GM19328 (cell line): ENCODE results near the gene TPCN2.
"Not testable (repeated sequence)": the region's sequence is repeated elsewhere in the genome, so short reads cannot be mapped to it uniquely, and the experiment has no call there.

ENCODE experiments used
- ATAC-seq: cut with Tn5 transposase; IDR thresholded peaks from one replicate; pipeline ENCODE4 v1.9.1; 2021; ENCODE audit warnings: mild to moderate bottlenecking, moderate library complexity; ENCODE audit not compliant: unreplicated experiment

The TPCN2 gene

GRCh38 chr11:69123593-69124545 lies 75.1 kb downstream of the TPCN2 start:
- no peak for ATAC-seq

DNA sequence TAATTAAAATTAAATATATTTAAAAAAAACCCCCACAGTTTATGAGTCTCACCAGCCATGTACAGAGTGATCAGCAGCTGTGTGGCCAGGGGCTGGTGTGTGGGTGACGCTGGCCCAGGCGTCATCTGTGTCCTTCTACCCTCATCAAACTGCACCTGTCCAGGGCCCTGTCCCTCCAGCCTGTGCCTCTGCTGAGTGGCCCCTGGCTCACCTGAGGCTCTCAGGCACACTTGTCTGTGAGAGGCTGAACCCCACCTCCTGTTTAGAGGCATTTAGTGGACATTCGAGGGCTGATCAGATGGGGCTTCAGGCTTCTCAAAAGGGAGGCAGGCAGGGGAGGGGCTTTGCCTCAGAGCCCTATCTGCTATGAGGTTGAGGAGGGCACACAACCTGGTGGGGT lies 77.1 kb downstream of the TPCN2 start:
- ATAC-seq = no peak

DNA sequence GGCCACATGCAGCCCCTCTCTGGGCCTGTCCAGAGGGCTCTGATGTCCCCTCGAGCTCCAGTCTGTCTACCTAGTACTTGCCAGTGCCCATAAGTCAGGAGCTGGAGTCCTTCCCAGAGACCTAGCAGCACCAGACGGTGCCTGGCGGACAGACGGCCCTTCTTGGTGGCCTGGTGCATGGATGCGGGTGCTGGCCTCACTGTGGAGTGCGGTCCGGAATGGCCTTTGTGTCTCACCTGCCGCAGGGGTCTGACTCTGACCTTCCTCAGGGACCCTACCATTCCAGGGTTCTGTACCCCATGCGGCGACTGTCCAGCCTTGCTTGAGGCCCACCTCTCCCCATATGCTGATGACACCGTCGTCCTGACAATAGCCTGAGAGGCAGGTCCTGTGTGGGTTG lies 77.6 kb downstream of the TPCN2 start:
- ATAC-seq = no peak

- ATAC-seq = no peak
Observed at GRCh38 chr11:69127081-69127850, 78.5 kb downstream of the TPCN2 start.

DNA sequence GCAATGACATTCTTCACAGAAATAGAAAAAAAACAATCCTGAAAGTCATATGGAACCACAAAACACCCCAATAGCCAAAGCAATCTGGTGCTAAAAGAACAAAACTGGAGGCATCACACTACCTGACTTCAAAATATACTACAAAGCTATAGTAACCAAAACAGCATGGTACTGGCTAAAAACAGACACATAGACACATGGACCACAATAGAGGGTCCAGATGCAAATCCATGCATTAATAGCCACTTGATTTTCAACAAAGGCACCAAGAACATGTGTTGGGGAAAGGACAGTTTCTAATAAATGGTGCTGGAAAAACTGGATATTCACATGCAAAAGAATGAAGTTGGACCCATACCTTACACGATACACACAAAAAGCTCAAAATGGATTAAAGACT lies 79.2 kb downstream of the TPCN2 start:
- ATAC-seq = no peak

DNA sequence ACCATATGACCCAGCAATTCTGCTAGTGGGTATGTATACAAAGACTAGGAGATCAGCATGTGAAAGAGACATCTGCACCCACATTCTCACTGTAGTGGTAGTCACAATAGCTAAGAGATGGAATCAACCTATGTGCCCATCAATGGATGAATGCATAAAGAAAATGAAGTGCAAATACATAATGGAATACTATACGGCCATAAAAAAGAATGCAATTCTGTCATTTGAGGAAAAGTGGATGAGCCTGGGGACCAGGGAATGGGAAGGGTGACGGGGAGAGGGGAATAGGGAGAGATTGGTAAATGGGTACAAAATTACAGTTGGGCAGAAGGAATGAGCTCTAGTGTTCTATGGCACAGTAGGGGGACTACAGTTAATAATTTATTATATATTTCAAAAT lies 80.3 kb downstream of the TPCN2 start:
- no peak for ATAC-seq

DNA sequence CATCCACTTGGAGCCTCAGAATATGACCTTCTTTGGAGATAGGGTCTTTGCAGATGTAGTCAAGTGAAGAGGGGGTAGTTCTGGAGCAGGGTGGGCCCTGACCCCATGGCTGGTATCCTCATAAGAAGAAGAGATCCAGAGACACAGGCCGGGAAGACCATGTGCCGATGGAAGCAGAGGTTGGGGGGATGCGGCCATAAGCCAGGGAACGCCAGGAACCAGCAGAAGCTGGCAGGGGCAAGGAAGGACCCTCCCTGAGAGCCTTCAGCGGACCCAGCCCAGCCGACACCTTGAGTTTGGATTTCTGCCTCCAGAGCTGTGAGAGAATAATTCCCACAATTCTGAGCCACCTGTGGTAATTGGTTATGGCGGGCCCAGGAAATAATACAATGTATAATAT lies 80.9 kb downstream of the TPCN2 start:
- ATAC-seq = no peak

GRCh38 chr11:69130654-69131053 lies 81.9 kb downstream of the TPCN2 start:
- no peak for ATAC-seq

GRCh38 chr11:69131121-69131566 lies 82.4 kb downstream of the TPCN2 start:
- no peak for ATAC-seq

GRCh38 chr11:69131644-69132300 lies 83.0 kb downstream of the TPCN2 start:
- no peak for ATAC-seq

DNA sequence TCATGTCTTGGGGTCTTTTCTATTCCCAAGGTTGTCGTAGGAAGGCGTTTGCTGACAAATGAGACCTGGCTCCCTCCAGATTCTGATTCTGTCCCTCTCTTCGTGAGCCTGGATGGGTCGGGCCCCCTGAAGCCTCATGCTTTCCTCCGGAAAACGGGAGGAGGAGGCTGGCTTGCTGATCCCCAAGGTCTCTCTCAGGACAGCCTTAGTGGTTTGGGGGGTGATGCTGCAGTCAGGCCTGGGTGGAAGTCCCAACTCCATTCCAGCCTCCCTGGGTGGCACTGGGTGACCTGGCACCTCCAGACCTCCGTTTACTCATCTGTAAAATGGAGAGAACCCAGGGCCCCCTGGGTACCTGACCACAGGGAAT lies 83.6 kb downstream of the TPCN2 start:
- ATAC-seq = no peak

GRCh38 chr11:69133251-69133650 lies 84.5 kb downstream of the TPCN2 start:
- ATAC-seq = no peak

DNA sequence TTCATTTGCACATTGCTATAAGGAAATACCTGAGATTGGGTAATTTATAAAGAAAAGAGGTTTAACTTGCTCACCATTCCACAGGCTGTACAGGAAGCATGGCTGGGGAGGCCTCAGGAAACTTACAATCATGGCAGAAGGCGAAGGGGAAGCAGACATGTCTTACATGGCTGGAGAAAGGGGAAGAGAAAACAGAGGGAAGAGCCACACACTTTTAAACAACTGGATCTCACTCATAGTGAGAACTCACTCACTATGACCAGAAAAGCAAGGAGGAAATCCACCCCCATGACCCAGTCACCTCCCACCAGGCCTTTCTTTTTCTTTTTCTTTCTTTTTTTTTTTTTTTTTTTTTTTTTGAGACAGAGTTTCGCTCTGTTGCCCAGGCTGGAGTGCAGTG lies 85.5 kb downstream of the TPCN2 start:
- ATAC-seq = not testable (repeated sequence)

DNA sequence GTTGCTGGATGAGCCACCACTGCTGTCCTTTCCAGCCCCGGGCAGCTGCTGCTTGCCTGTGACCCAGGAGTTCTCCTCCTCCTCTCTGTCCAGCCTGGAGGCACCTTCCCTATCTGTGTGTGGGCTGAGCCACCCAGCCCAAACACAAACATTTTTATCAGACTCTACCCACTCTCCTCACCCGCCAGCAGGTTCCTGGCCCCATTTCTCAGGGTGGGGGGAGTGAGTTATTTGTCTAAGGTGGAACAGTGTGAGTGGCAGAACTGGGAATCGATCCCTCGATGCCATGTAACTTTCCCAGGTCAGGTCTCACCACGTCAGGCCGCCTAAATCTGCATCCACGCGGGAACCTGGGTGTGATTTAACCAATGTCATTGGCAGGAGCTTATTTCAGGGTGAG lies 86.2 kb downstream of the TPCN2 start:
- ATAC-seq = no peak

DNA sequence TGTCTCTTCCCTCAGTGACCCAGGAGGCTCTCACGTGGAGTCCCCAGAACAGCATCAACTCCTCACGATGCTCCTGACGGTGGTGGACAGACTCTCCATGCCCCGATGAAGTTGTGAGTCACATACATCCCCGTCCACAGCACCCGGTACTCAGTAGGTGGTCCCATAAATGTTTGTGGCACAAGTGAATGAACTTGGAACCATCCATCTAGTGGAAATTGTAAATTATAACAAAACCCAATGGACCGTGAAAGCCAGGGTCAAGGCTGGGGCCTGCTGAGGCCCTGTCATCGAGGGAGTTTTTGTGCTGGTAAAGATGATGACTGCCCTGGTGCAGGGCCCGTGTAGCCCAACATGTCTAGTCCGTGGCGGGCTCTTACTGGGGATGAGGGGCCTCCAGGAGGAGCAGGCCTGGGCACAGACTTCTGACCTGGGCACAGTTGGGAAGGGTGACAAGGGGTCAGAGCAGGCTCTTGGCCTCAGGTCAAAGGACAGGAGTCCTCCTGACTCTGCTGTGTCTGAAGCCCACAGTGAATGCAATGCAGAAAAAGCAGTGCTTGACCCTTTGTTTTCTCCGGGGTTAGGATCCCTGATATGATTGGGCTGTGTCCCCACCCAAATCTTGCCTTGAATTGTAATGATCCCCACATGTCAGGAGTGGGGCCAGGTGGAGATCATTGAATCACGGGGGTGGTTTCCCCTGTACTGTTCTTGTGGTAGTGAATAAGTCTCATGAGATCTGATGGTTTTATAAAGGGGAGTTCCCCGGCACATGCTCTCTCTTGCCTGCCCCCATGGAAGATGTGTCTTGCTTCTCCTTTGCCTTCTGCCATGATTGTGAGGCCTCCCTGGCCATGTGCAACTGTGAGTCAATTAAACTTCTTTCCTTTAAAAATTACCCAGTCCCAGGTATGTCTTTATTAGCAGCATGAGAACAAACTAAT lies 87.0 kb downstream of the TPCN2 start:
- no peak for ATAC-seq

DNA sequence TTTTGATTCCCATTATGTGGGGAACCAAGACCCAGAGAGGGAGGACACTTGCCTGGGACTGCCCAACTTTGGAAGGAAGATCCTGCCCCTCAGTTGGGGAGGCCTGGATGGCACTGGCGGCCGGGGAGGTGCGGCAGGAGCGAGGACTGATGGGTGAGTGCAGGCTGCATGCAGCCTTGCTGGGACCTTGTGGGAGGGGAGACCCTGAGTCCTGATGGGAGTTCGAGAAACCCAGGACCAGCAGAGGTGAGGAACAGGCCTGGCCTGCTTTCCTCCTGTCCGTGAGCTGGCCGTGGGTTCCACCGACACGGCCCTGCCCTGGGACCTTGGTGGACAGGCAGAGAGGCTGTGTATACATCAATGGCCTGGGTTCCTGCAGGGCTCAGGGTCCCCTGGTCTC lies 87.7 kb downstream of the TPCN2 start:
- ATAC-seq = no peak

DNA sequence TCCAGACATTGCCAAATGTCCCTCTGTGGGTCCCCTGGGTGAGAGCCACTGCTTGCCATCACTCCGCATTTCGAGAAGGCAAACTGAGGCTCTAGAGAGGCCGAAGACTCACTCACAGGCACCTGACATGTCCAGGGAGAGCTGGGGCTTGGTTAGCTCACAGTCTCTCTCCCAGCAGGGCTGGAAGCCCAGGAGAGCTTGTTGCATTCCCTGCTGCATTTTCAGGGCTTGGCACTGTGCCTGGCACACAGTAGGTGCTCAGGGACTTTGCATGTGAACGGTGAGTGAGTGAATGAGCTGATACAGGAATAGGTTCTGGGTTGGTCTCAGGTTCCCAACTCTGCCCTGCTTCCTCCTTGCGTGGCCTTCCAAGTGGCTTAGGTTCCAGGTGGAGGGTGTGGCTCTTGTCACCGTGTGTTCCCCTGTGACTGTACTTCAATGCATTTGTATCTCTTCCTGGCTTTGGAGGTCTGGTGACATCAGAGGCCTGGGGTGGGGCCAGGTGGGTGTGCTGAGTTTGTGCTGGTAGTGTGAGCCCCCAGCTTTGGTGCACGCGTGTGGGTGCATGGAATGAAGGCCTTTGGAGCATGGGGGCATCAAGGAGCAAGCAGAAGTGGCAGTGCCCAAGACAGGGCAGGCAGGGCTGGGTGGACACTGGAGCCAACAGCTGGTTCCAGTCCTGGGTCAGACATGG lies 88.6 kb downstream of the TPCN2 start:
- ATAC-seq = no peak

GRCh38 chr11:69138265-69138664 lies 89.5 kb downstream of the TPCN2 start:
- no peak for ATAC-seq

DNA sequence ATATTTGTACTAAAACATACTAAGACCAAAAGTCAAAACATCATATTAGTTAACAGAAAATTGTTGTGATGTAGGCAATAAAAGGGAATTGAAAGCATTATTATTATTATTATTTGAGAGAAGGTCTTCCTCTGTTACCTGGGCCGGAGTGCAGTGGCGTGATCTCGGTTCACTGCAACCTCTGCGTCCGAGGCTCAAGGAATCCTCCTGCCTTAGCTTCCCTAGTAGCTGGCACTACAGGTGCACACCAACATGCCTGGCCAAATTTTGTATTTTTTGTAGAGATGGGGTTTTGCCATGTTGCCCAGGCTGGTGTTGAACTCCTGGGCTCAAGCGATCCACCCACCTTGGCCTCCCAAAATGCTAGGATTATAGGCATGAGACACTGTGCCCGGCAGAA lies 91.4 kb downstream of the TPCN2 start:
- ATAC-seq = not testable (repeated sequence)

- no peak for ATAC-seq
Observed at GRCh38 chr11:69140635-69141034, 91.9 kb downstream of the TPCN2 start.
